Epithelial cell of proximal tubule (primary cell): ENCODE data around the gene NMRAL1. TPM values are rescaled to one million over a fixed set of nuclear protein-coding genes. Genes with fewer than 3 reads are reported as not detected.
A peak's percentile ranks its signal among the peaks of the same experiment; 100 is the strongest.

Experiments
- DNase-seq: peaks from one replicate; pipeline ENCODE4 v3.0.0-alpha.2; 2011; ENCODE audit warnings: low read depth
- H3K4me3 ChIP-seq: 2 replicates; pipeline ENCODE4 v1.5.1; 2011; ENCODE audit warnings: low read depth, mild to moderate bottlenecking, low read length
- total RNA-seq: library from RNA; depleted of rRNA; stranded (reverse); fragments of >200 nt; gene quantifications from 2 replicates; pipeline ENCODE4 v1.2.3, GENCODE V29; 2015
- TF ChIP-seq, protein P1 (sequence below): conservative IDR thresholded peaks from 2 replicates; pipeline ENCODE4 v1.5.1; 2012; ENCODE audit warnings: low read depth, mild to moderate bottlenecking, low read length

The NMRAL1 gene
- total RNA-seq, 1 donor from 2014 or later: 177 TPM

DNA sequence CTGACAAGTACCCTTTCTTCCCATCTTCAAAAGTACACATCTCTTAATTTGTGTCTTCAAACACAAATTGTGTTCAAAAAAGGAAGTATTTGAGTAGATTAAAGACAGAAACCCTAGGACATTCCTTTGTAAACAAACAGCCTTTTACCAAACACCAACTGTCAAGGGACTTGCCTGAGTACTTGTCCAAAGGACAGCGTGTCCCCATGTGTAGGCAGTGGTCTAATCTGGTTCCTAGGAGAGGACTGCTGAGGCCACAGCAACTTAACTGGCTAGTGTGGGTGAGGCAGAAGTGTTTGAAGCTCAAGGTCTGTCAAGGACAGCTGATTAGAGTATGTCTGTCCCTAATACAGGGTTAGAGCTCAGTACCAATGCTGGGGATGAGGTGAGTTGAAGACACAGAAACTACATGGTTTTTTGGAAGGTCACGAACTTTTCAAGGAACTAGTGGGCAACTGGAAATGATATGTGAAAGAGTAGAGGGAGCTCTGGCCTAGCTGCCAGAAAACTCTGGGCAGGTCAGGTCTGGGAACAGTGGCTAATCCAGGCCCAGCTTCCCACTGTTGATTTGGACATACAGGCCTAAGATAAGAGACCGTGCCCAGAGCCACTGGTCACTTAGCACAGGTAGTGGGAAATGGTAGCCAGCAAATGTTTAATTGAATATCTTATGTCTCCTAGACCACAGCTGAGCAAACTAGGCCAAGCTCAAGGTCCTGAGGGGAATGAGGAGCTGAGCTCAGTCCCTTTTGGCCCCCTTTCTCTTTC is 11.9 kb upstream of the NMRAL1 start:
- DNase-seq: no peak
- H3K4me3 ChIP-seq: no peak overlapping the region
- TF ChIP-seq, protein P1, sequence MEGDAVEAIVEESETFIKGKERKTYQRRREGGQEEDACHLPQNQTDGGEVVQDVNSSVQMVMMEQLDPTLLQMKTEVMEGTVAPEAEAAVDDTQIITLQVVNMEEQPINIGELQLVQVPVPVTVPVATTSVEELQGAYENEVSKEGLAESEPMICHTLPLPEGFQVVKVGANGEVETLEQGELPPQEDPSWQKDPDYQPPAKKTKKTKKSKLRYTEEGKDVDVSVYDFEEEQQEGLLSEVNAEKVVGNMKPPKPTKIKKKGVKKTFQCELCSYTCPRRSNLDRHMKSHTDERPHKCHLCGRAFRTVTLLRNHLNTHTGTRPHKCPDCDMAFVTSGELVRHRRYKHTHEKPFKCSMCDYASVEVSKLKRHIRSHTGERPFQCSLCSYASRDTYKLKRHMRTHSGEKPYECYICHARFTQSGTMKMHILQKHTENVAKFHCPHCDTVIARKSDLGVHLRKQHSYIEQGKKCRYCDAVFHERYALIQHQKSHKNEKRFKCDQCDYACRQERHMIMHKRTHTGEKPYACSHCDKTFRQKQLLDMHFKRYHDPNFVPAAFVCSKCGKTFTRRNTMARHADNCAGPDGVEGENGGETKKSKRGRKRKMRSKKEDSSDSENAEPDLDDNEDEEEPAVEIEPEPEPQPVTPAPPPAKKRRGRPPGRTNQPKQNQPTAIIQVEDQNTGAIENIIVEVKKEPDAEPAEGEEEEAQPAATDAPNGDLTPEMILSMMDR: no peak

- TF ChIP-seq, protein P1: no peak
- no peak overlapping the region for H3K4me3 ChIP-seq
- no peak for DNase-seq
These were observed 7.5 kb upstream of the NMRAL1 start for GRCh38 chr16:4481963-4482362.

- DNase-seq: no peak
- no peak overlapping the region for H3K4me3 ChIP-seq
- TF ChIP-seq, protein P1: no peak
These were observed 7.1 kb upstream of the NMRAL1 start for GRCh38 chr16:4481526-4481925.

- peak overlapping the region; percentile 99 for H3K4me3 ChIP-seq
- TF ChIP-seq, protein P1: peak; percentile 39
These were observed 3.5 kb upstream of the NMRAL1 start for GRCh38 chr16:4477966-4478365.

DNA sequence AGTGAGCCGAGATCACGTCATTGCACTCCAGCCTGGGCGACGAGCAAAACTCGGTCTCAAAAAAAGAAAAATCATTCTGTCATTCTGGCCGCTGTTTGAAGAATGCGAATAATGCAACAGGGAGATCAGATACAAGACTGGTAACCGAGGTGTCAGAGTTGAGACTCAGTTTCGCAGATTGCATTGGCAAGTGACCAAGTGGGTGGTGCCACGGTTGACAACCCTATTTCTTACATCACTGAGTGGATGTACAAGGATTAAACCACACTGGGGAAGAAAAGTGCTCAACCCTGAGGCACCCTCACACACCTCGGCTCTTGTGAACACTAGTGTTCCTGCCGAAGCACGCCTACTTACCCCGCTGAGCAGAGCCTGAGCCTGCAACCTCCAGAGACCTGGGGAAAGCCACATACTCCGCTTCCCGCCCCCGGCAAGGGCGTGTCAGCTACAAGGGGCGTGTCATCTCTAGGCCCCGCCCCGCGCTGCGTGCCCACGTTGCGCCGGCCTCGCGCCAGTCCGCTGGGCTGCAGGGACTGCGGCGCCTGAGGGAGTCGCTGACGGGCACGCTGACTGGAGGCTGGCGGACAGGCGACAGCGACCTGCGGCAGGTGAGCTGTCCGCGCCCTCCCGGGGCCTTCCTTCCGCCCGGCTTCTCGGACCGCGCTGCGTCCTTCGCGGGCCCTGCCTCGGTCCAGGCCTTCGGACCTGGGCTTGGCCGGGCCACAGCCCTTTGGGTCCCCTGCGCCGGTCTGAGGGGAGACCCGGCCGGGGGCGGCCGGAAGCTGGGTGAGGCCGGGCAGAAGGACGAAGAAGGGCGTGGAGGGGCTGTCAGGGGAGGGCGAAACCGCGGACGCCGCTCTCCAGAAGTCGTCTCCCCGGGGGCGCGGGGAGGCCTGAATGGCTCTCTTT is 1.7 kb upstream of the NMRAL1 start, which contains the start of gene HMOX2:
Gene HMOX2 (plus strand): TSS at position 519 of the 909 bp plus-strand sequence. CDS start 29,127 bp downstream, outside the sequence.
- no peak for DNase-seq
- peak within 1 kb of the TSS; percentile 99 for H3K4me3 ChIP-seq
- TF ChIP-seq, protein P1: peak; percentile 38

More at GRCh38 chr16:4477966-4478365, 3.5 kb upstream of the NMRAL1 start:
- peak; percentile 68 for DNase-seq

DNA sequence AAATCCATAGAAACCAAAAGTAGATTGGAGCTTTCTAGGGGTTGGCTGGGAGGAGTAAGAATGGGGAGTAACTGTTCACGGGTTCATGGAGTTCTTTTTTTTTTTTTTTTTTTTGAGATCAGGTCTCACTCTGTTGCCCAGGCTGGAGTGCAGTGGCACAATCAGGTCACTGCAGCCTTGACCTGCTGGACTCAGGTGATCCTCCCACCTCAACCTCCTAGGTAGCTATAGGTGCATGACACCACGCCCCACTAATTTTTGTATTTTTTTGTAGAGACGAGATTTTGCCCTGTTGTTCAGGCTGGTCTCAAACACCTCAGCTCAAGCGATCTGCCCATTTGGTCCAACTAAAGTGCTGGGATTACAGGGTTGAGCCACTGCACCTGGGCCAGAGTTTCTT is 1.5 kb downstream of the NMRAL1 start:
- TF ChIP-seq, protein P1: no peak
- H3K4me3 ChIP-seq: no peak overlapping the region
- DNase-seq: no peak
